Endodermal cell (in vitro differentiated cells): ENCODE data around the gene SBNO2. TPM values are rescaled to one million over a fixed set of nuclear protein-coding genes. Genes with fewer than 3 reads are reported as not detected.
A peak's percentile ranks its signal among the peaks of the same experiment; 100 is the strongest.

Experiments
- DNase-seq: peaks from one replicate; pipeline ENCODE4 v3.0.0-alpha.2; 2017
- H3K27ac ChIP-seq: 2 replicates; pipeline ENCODE4 v1.5.1; 2013; ENCODE audit warnings: mild to moderate bottlenecking, low read depth, low read length, moderate library complexity
- H3K27me3 ChIP-seq: 2 replicates; pipeline ENCODE4 v1.6.1; 2013; ENCODE audit warnings: mild to moderate bottlenecking, low read length, moderate library complexity; ENCODE audit not compliant: insufficient read depth, control insufficient read depth, poor library complexity, severe bottlenecking
- H3K36me3 ChIP-seq: 2 replicates; pipeline ENCODE4 v1.7.0; 2013; ENCODE audit warnings: mild to moderate bottlenecking, low read length, moderate library complexity; ENCODE audit not compliant: control insufficient read depth, insufficient read depth
- H3K4me1 ChIP-seq: one replicate; pipeline ENCODE4 v1.7.0; 2013; ENCODE audit warnings: low read length; ENCODE audit not compliant: control insufficient read depth, insufficient read depth
- H3K4me3 ChIP-seq: 2 replicates; pipeline ENCODE4 v1.5.1; 2013; ENCODE audit warnings: mild to moderate bottlenecking, low read length, moderate library complexity
- H3K9ac ChIP-seq: 2 replicates; pipeline ENCODE4 v1.6.1; 2013; ENCODE audit warnings: mild to moderate bottlenecking, low read length, moderate library complexity; ENCODE audit not compliant: poor library complexity, severe bottlenecking; ENCODE audit errors: extremely low read depth
- H3K9me3 ChIP-seq: 2 replicates; pipeline ENCODE4 v1.6.1; 2013; ENCODE audit warnings: mild to moderate bottlenecking, low read length, moderate library complexity; ENCODE audit not compliant: control insufficient read depth
- H3K27ac Mint-ChIP-seq: 2 replicates; pipeline ENCODE4 v1.8.0; 2020; ENCODE audit warnings: mixed read lengths
- H3K27me3 Mint-ChIP-seq: 2 replicates; pipeline ENCODE4 v1.8.0; 2021; ENCODE audit warnings: mild to moderate bottlenecking, mixed read lengths; ENCODE audit not compliant: insufficient read depth
- H3K36me3 Mint-ChIP-seq: 2 replicates; pipeline ENCODE4 v1.8.0; 2020; ENCODE audit warnings: low read depth, mixed read lengths
- H3K4me1 Mint-ChIP-seq: 2 replicates; pipeline ENCODE4 v1.8.0; 2020; ENCODE audit warnings: mixed read lengths
- H3K4me3 Mint-ChIP-seq: 2 replicates; pipeline ENCODE4 v1.8.0; 2020; ENCODE audit warnings: mild to moderate bottlenecking, moderate library complexity, mixed read lengths
- H3K9me3 Mint-ChIP-seq: 2 replicates; pipeline ENCODE4 v1.8.0; 2020; ENCODE audit warnings: mild to moderate bottlenecking, mixed read lengths
- CTCF ChIP-seq: fragments of 200-600 bp; sonication (generic); conservative IDR thresholded peaks from 2 replicates; pipeline ENCODE4 v1.5.0; 2021; ENCODE audit warnings: antibody characterized with exemption, mild to moderate bottlenecking
- WGBS, 2 experiments: methylation state at CpG; one replicate each; pipeline versions ENCODE4 v1.1.5 to v1.1.7; 2013; ENCODE audit warnings: missing lambda C conversion rate in 2 of 2, mixed read lengths in 1 of 2; ENCODE audit not compliant: insufficient coverage in 1 of 2, insufficient read length in 1 of 2; 5-methylcytosine and 5-hydroxymethylcytosine counted together
- total RNA-seq, 2 donors: library from RNA; stranded (reverse); fragmentation: NEBNext Ultra II Directional in 1 of 2; extraction: Animal tissue kit (Norgen Biotek cat#: 25700) in 1 of 2; gene quantifications; 2 replicates in 1 of 2; 3 replicates in 1 of 2; pipeline ENCODE4 v1.2.1, GENCODE V29; 2021

Gene SBNO2
- total RNA-seq, 2 donors from 2014 or later = 43.3 to 50.4 TPM

- Histone ChIP-seq H3K9ac (no peak overlapping the region), H3K27me3 (no peaks in the 10 kb centered on the region), H3K9me3 (no peaks in the 10 kb centered on the region), H3K4me3 (no peak overlapping the region), H3K36me3 (peaks cover 14% of the 10 kb centered on the region), H3K27ac (no peak overlapping the region), H3K4me1 (no peaks in the 10 kb centered on the region)
- H3K27ac Mint-ChIP-seq = no peak overlapping the region
- TF ChIP-seq CTCF = no peak
- H3K9me3 Mint-ChIP-seq = no peaks in the 10 kb centered on the region
- no peaks in the 10 kb centered on the region for H3K4me1 Mint-ChIP-seq
- peak; percentile 87 for DNase-seq
- H3K4me3 Mint-ChIP-seq = no peak overlapping the region
- no peaks in the 10 kb centered on the region for H3K27me3 Mint-ChIP-seq
- H3K36me3 Mint-ChIP-seq = peaks cover 4% of the 10 kb centered on the region
- WGBS, 2 experiments = 96 to 98% methylated on average over 5 to 25 of the region's 25 CpGs
These were observed 40.6 kb downstream of the SBNO2 start for GRCh38 chr19:1133471-1133929.

- no peak for DNase-seq
- Histone ChIP-seq H3K36me3 (peaks cover 18% of the 10 kb centered on the region), H3K27ac (no peak overlapping the region), H3K9ac (no peak overlapping the region), H3K4me1 (no peaks in the 10 kb centered on the region), H3K27me3 (no peaks in the 10 kb centered on the region), H3K9me3 (no peaks in the 10 kb centered on the region), H3K4me3 (no peak overlapping the region)
- peaks cover 6% of the 10 kb centered on the region for H3K36me3 Mint-ChIP-seq
- TF ChIP-seq CTCF = no peak
- no peak overlapping the region for H3K4me3 Mint-ChIP-seq
- H3K27ac Mint-ChIP-seq = no peak overlapping the region
- no peaks in the 10 kb centered on the region for H3K9me3 Mint-ChIP-seq
- H3K27me3 Mint-ChIP-seq = no peaks in the 10 kb centered on the region
- H3K4me1 Mint-ChIP-seq = no peaks in the 10 kb centered on the region
- 85 to 88% methylated on average over 30 to 48 of the region's 48 CpGs for WGBS, 2 experiments
These were observed 41.3 kb downstream of the SBNO2 start for GRCh38 chr19:1132552-1133383.

GRCh38 chr19:1131718-1132551 is 42.1 kb downstream of the SBNO2 start:
- peak overlapping the region; percentile 65 for H3K4me3 ChIP-seq

More at GRCh38 chr19:1131718-1132551, 42.1 kb downstream of the SBNO2 start:
- Histone ChIP-seq H3K27ac (no peak overlapping the region), H3K9me3 (no peaks in the 10 kb centered on the region), H3K9ac (no peak overlapping the region), H3K4me1 (no peaks in the 10 kb centered on the region), H3K27me3 (no peaks in the 10 kb centered on the region), H3K36me3 (peaks cover 20% of the 10 kb centered on the region)
- TF ChIP-seq CTCF = peak; percentile 29
- no peaks in the 10 kb centered on the region for H3K4me1 Mint-ChIP-seq
- no peaks in the 10 kb centered on the region for H3K9me3 Mint-ChIP-seq
- 16 to 41% methylated on average over 48 to 64 of the region's 64 CpGs for WGBS, 2 experiments
- no peaks in the 10 kb centered on the region for H3K27me3 Mint-ChIP-seq
- peak; percentile 86 for DNase-seq
- peak overlapping the region; percentile 33 for H3K4me3 Mint-ChIP-seq
- no peak overlapping the region for H3K27ac Mint-ChIP-seq
- H3K36me3 Mint-ChIP-seq = peaks cover 12% of the 10 kb centered on the region
